ENCODE data around the gene KLHL29. TPM values are rescaled to one million over a fixed set of nuclear protein-coding genes. Genes with fewer than 3 reads are reported as not detected.

KLHL29 gene
- total and polyA plus RNA-seq, 2 experiments from 2014 or later: 3.8 to 9.9 TPM

DNA sequence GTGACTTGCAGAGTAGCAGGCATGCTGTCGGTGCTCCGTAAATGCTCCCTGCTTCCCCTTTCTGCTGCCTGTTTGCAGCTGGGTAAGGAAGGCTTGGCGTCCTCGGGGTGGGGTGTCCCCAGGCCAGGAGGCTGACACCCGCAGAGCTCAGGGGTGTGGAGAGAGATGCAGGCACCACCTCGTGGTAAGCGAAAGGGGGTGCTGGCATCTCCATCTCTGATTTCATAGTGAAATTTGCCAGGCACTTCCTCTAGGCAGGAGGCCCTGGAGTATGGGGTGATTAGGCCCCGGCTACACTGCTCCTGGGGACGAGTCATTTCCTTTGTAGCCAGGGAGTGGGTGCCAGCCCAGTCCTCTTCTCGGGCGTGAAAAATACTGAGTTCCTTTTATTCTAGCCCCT is 160.4 kb downstream of the KLHL29 start:
- Histone ChIP-seq H3K9me2 (replicated peaks; ENCODE audit: insufficient read depth) (no peaks in the 10 kb centered on the region), H3K4me1 (ENCODE audit: insufficient read depth) (peaks cover 5% of the 10 kb centered on the region), H4K20me1 (ENCODE audit: insufficient read depth, poor library complexity, severe bottlenecking) (no peaks in the 10 kb centered on the region), H3K27ac (no peak overlapping the region), H3K36me3 (replicated peaks; ENCODE audit: insufficient read depth, low read depth) (no peaks in the 10 kb centered on the region), H3K4me3 (no peak overlapping the region), H3K4me2 (no peak overlapping the region), H3K27me3 (peaks cover under 1% of the 10 kb centered on the region), H3K9me3 (ENCODE audit: low read depth) (no peaks in the 10 kb centered on the region), H3K79me2 (no peaks in the 10 kb centered on the region), H2AFZ (no peak overlapping the region)
- TF ChIP-seq EZH2 (IDR thresholded peaks at IDR 0.05; ENCODE audit: borderline replicate concordance): no peak
- TF ChIP-seq EZH2phosphoT487 (IDR thresholded peaks at IDR 0.05; ENCODE audit: low read depth, severe bottlenecking, unreplicated experiment): no peak
- TF ChIP-seq, protein P1, sequence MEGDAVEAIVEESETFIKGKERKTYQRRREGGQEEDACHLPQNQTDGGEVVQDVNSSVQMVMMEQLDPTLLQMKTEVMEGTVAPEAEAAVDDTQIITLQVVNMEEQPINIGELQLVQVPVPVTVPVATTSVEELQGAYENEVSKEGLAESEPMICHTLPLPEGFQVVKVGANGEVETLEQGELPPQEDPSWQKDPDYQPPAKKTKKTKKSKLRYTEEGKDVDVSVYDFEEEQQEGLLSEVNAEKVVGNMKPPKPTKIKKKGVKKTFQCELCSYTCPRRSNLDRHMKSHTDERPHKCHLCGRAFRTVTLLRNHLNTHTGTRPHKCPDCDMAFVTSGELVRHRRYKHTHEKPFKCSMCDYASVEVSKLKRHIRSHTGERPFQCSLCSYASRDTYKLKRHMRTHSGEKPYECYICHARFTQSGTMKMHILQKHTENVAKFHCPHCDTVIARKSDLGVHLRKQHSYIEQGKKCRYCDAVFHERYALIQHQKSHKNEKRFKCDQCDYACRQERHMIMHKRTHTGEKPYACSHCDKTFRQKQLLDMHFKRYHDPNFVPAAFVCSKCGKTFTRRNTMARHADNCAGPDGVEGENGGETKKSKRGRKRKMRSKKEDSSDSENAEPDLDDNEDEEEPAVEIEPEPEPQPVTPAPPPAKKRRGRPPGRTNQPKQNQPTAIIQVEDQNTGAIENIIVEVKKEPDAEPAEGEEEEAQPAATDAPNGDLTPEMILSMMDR (IDR thresholded peaks at IDR 0.05; ENCODE audit: poor library complexity): no peak
- WGBS (ENCODE audit: low lambda C conversion rate, missing lambda C conversion rate): 83% methylated on average over 11 of the region's 11 CpGs
- DNase-seq (ENCODE audit: low spot score): no peak

DNA sequence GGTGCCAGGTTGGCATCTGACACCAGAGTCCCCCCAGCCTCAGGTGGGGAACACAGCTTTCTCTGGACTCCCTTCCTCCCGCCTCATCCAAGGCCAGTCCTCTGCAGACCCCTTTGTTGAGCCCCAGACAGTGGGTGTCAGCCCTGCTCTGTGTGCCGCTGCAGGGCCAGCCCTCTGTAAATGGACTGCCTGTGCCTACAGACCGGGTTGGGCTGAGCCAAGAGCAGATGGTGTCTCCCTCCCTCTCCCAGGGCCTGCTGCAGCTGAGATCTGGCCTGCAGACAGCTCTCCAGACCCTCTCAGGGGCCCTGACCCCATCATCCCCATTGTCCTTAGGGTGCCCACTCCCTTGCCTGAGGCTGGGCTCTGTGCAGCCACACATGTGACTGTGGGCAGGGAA is 160.8 kb downstream of the KLHL29 start:
- no peak overlapping the region for H3K27ac ChIP-seq
- no peaks in the 10 kb centered on the region for H3K79me2 ChIP-seq

DNA sequence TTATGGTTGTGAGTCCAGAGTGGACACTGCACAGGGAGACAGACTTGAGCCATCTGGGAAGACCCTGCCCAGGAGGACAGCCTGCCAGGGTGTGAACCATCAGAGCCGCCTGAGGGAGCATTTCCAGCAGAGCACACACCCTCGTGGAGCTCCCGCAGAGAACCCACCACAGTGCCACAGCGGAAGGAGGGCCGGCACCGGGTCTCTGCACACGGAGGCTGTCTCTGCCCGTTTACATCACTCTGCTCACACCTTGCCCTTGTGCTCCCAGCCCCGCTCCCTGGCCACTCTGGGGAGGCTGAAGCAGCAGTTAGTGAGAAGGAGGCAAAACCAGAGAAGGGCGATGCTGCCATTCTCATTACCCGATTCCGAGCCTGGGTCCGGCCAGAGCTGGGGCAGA is 161.9 kb downstream of the KLHL29 start:
- Histone ChIP-seq H4K20me1 (ENCODE audit: insufficient read depth, poor library complexity, severe bottlenecking) (no peaks in the 10 kb centered on the region), H2AFZ (no peak overlapping the region), H3K79me2 (no peaks in the 10 kb centered on the region), H3K4me1 (ENCODE audit: insufficient read depth) (peaks cover 5% of the 10 kb centered on the region), H3K27ac (no peak overlapping the region), H3K9me2 (replicated peaks; ENCODE audit: insufficient read depth) (no peaks in the 10 kb centered on the region), H3K27me3 (peaks cover 5% of the 10 kb centered on the region), H3K9me3 (ENCODE audit: low read depth) (no peaks in the 10 kb centered on the region), H3K4me2 (no peak overlapping the region), H3K36me3 (replicated peaks; ENCODE audit: insufficient read depth, low read depth) (no peaks in the 10 kb centered on the region), H3K4me3 (no peak overlapping the region)
- TF ChIP-seq EZH2phosphoT487 (IDR thresholded peaks at IDR 0.05; ENCODE audit: low read depth, severe bottlenecking, unreplicated experiment): no peak
- TF ChIP-seq, protein P1 (IDR thresholded peaks at IDR 0.05; ENCODE audit: poor library complexity): no peak
- TF ChIP-seq EZH2 (IDR thresholded peaks at IDR 0.05; ENCODE audit: borderline replicate concordance): no peak
- DNase-seq (ENCODE audit: low spot score): no peak
- WGBS (ENCODE audit: low lambda C conversion rate, missing lambda C conversion rate): 85% methylated on average over 13 of the region's 13 CpGs

More for the DNA sequence above, 160.8 kb downstream of the KLHL29 start:
- TF ChIP-seq EZH2 (IDR thresholded peaks at IDR 0.05; ENCODE audit: borderline replicate concordance) (no peak), EZH2phosphoT487 (IDR thresholded peaks at IDR 0.05; ENCODE audit: low read depth, severe bottlenecking, unreplicated experiment) (no peak)
- TF ChIP-seq, protein P1 (IDR thresholded peaks at IDR 0.05; ENCODE audit: poor library complexity): no peak
- H3K4me1 ChIP-seq (ENCODE audit: insufficient read depth): peaks cover 5% of the 10 kb centered on the region
- no peaks in the 10 kb centered on the region for H3K36me3 ChIP-seq (replicated peaks; ENCODE audit: insufficient read depth, low read depth)
- no peaks in the 10 kb centered on the region for H3K9me2 ChIP-seq (replicated peaks; ENCODE audit: insufficient read depth)
- no peaks in the 10 kb centered on the region for H3K9me3 ChIP-seq (ENCODE audit: low read depth)
- H2AFZ ChIP-seq: no peak overlapping the region
- 75% methylated on average over 3 of the region's 3 CpGs for WGBS (ENCODE audit: low lambda C conversion rate, missing lambda C conversion rate)
- no peaks in the 10 kb centered on the region for H4K20me1 ChIP-seq (ENCODE audit: insufficient read depth, poor library complexity, severe bottlenecking)
- H3K4me3 ChIP-seq: no peak overlapping the region
- H3K4me2 ChIP-seq: no peak overlapping the region
- H3K27me3 ChIP-seq: peaks cover 5% of the 10 kb centered on the region
- no peak for DNase-seq (ENCODE audit: low spot score)

DNA sequence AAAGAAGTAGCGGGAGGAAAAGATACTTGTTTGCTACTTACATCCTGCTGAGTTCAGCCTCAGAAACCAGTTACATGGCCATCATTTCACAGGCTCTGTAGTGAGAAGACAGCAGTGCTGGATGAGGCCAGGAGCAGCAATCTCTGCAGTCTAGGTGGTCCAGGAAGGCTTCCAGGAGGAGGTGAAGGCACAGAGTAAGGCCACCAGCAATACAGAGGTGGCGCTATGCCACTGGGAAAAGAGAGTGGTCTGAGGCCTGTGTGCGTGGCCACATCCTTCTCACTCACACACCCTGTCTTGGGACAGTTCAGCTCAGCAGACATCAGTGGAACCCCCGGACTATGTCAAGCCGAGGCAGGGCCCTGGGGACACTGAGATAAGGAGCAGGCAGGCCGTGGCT is 162.7 kb downstream of the KLHL29 start:
- Histone ChIP-seq H3K27ac (no peak overlapping the region), H3K4me2 (no peak overlapping the region)
- 83% methylated on average over 6 of the region's 6 CpGs for WGBS (ENCODE audit: low lambda C conversion rate, missing lambda C conversion rate)

More for the DNA sequence above, 162.7 kb downstream of the KLHL29 start:
- Histone ChIP-seq H3K9me2 (replicated peaks; ENCODE audit: insufficient read depth) (no peaks in the 10 kb centered on the region), H3K36me3 (replicated peaks; ENCODE audit: insufficient read depth, low read depth) (no peaks in the 10 kb centered on the region), H4K20me1 (ENCODE audit: insufficient read depth, poor library complexity, severe bottlenecking) (no peaks in the 10 kb centered on the region), H2AFZ (no peak overlapping the region), H3K9me3 (ENCODE audit: low read depth) (no peaks in the 10 kb centered on the region), H3K27me3 (peaks cover 5% of the 10 kb centered on the region), H3K4me3 (no peak overlapping the region), H3K4me1 (ENCODE audit: insufficient read depth) (peaks cover 5% of the 10 kb centered on the region), H3K79me2 (no peaks in the 10 kb centered on the region)
- no peak for DNase-seq (ENCODE audit: low spot score)
- TF ChIP-seq, protein P1 (IDR thresholded peaks at IDR 0.05; ENCODE audit: poor library complexity): no peak
- no peak for TF ChIP-seq EZH2 (IDR thresholded peaks at IDR 0.05; ENCODE audit: borderline replicate concordance)
- TF ChIP-seq EZH2phosphoT487 (IDR thresholded peaks at IDR 0.05; ENCODE audit: low read depth, severe bottlenecking, unreplicated experiment): no peak

Measured in hepatocyte (in vitro differentiated cells).